Spleen (tissue), 7 donors: ENCODE results near the gene TTC21A.

Source experiments
- CTCF ChIP-seq, 11 experiments: fragments of 200-600 bp in 7 of 11; fragments of 450-650 bp in 4 of 11; sonication (generic) in 4 of 11; IDR thresholded peaks in 8 of 11; conservative IDR thresholded peaks in 3 of 11; 1 replicate in 7 of 11; 2 replicates in 4 of 11; pipeline versions ENCODE4 v1.4.0 to v1.8.0; 2016 to 2021; ENCODE audit warnings: antibody characterized with exemption in 11 of 11, inconsistent platforms in 4 of 11, mild to moderate bottlenecking in 1 of 11
- POLR2A ChIP-seq, 3 donors: fragments of 450-650 bp; IDR thresholded peaks; one replicate each; pipeline ENCODE4 v1.5.1; 2017; ENCODE audit warnings: antibody characterized with exemption in 3 of 3, mild to moderate bottlenecking in 1 of 3
- POLR2AphosphoS5 ChIP-seq, 3 donors: sonication (generic); formaldehyde crosslinking; IDR thresholded peaks; one replicate each; pipeline ENCODE4 v1.5.1; 2017; ENCODE audit warnings: antibody characterized with exemption in 3 of 3
- donor health status: DM: no; HTN: no; CAD: no; lungs with moderate emphysema.
- donor health status: DM: no; HTN: no; CAD: no.
- donor health status: DM: no; HTN: no; CAD: no.

- TF ChIP-seq CTCF (IDR thresholded peaks at IDR 0.05 in 8 of 11, conservative IDR thresholded peaks at IDR 0.05 in 3 of 11) (no peak), POLR2AphosphoS5 (IDR thresholded peaks at IDR 0.05) (no peak), POLR2A (IDR thresholded peaks at IDR 0.05) (no peak)
Observed at GRCh38 chr3:39125841-39126500, 18.5 kb downstream of the TTC21A start.
